GM12878 (cell line): ENCODE data around the gene FAM89B. TPM values are rescaled to one million over a fixed set of nuclear protein-coding genes. Genes with fewer than 3 reads are reported as not detected.
A peak's percentile ranks its signal among the peaks of the same experiment; 100 is the strongest.

Experiments
- ATAC-seq: fragments of 200-7000 bp; cut with Tn5 transposase; 3 replicates; pipeline ENCODE4 v1.9.1; 2020; ENCODE audit warnings: mild to moderate bottlenecking, moderate library complexity
- BruUV-seq: library from RNA; stranded (reverse); fragments of 400-500 nt; replicated peaks from 2 replicates; lab custom pipeline; 2021; lab: Mats Ljungman, UMichigan
- CTCF ChIA-PET: fragments of 300-600 bp; sonication (Branson Sonifier 250); formaldehyde crosslinking; extraction: SDS; loops from one replicate; lab custom pipeline; 2021; ENCODE audit warnings: inconsistent platforms; lab: Yijun Ruan, JAX
- POLR2A ChIA-PET: fragments of 350-600 bp; formaldehyde crosslinking; extraction: SDS; loops from one replicate; lab custom pipeline; 2021; ENCODE audit warnings: inconsistent platforms; lab: Charles Lee
- RAD21 ChIA-PET: fragments of 300-600 bp; sonication (Branson Sonifier 250); formaldehyde crosslinking; loops from one replicate; lab custom pipeline; 2023; ENCODE audit warnings: antibody characterized with exemption; ENCODE audit not compliant: unreplicated experiment; lab: Charles Lee
- SMC1A ChIA-PET: fragments of 300-600 bp; sonication (Branson Sonifier 250); formaldehyde crosslinking; loops from one replicate; lab custom pipeline; 2023; ENCODE audit not compliant: unreplicated experiment, uncharacterized antibody; lab: Charles Lee
- DNase-seq: peaks from one replicate; pipeline ENCODE4 v3.0.0-alpha.2; 2011; ENCODE audit warnings: low read depth, low spot score
- FAIRE-seq: peaks from 3 replicates; lab custom pipeline; 2011; peaks lifted over from hg19 to GRCh38; lab: Jason Lieb, UNC
- H2AFZ ChIP-seq: 2 replicates; pipeline ENCODE4 v1.6.0; 2011; ENCODE audit warnings: low read depth, low read length, control low read depth; ENCODE audit not compliant: control insufficient read depth
- H3K27ac ChIP-seq: 2 replicates; pipeline ENCODE4 v1.5.1; 2011; ENCODE audit warnings: control low read depth; ENCODE audit not compliant: control insufficient read depth, insufficient read depth
- H3K27me3 ChIP-seq, 2 experiments: replicated peaks in 1 of 2; 2 replicates each; pipeline versions ENCODE4 v1.6.0 to v1.6.1; 2011; ENCODE audit warnings: low read length in 1 of 2; ENCODE audit not compliant: control insufficient read depth in 2 of 2, insufficient read depth in 2 of 2
- H3K36me3 ChIP-seq, 2 experiments: 2 replicates each; pipeline ENCODE4 v1.5.1; 2011; ENCODE audit warnings: low read length in 1 of 2; ENCODE audit not compliant: control insufficient read depth in 2 of 2, insufficient read depth in 2 of 2
- H3K4me1 ChIP-seq: 2 replicates; pipeline ENCODE4 v1.6.1; 2011; ENCODE audit warnings: mild to moderate bottlenecking, low read length, moderate library complexity, mixed read lengths; ENCODE audit not compliant: control insufficient read depth, insufficient read depth
- H3K4me2 ChIP-seq: 2 replicates; pipeline ENCODE4 v1.6.0; 2011; ENCODE audit warnings: control low read depth; ENCODE audit not compliant: control insufficient read depth, insufficient read depth
- H3K4me3 ChIP-seq: fragments of 200-600 bp; sonication (generic); 2 replicates; pipeline ENCODE4 v1.5.1; 2016
- H3K79me2 ChIP-seq: 2 replicates; pipeline ENCODE4 v1.6.0; 2011; ENCODE audit warnings: low read length; ENCODE audit not compliant: control insufficient read depth, insufficient read depth
- H3K9ac ChIP-seq: 2 replicates; pipeline ENCODE4 v1.8.0; 2011; ENCODE audit warnings: low read length, control low read depth, mixed read lengths; ENCODE audit not compliant: control insufficient read depth, insufficient read depth
- H3K9me3 ChIP-seq: replicated peaks from 3 replicates; pipeline ENCODE4 v1.5.1; 2011; ENCODE audit warnings: mild to moderate bottlenecking, low read length; ENCODE audit not compliant: control insufficient read depth, insufficient read depth
- H4K20me1 ChIP-seq: 2 replicates; pipeline ENCODE4 v1.6.0; 2011; ENCODE audit not compliant: control insufficient read depth, insufficient read depth
- ATF7 ChIP-seq: fragments of 450-650 bp; IDR thresholded peaks from 2 replicates; pipeline ENCODE4 v1.6.1; 2016; ENCODE audit warnings: low read depth, mild to moderate bottlenecking
- BRCA1 ChIP-seq: IDR thresholded peaks from 2 replicates; pipeline ENCODE4 v1.6.1; 2011; ENCODE audit warnings: low read depth, low read length, improper control_type of control experiment
- CHD2 ChIP-seq: IDR thresholded peaks from 2 replicates; pipeline ENCODE4 v1.6.1; 2011; ENCODE audit warnings: low read depth, low read length, improper control_type of control experiment, borderline replicate concordance
- ESRRA ChIP-seq: IDR thresholded peaks from 2 replicates; pipeline ENCODE4 v1.6.1; 2012; ENCODE audit warnings: mild to moderate bottlenecking, low read length, improper control_type of control experiment
- FOS ChIP-seq: IDR thresholded peaks from 3 replicates; pipeline ENCODE4 v1.6.1; 2011; ENCODE audit warnings: borderline replicate concordance; ENCODE audit not compliant: insufficient read length; ENCODE audit errors: extremely low read depth
- FOXM1 ChIP-seq: IDR thresholded peaks from 2 replicates; pipeline ENCODE4 v1.6.1; 2012; ENCODE audit warnings: low read depth, mild to moderate bottlenecking, inconsistent platforms, low read length, moderate library complexity
- HDGF ChIP-seq: fragments of 450-650 bp; IDR thresholded peaks from 2 replicates; pipeline ENCODE4 v1.6.1; 2016; ENCODE audit warnings: antibody characterized with exemption
- JUNB ChIP-seq: IDR thresholded peaks from 2 replicates; pipeline ENCODE4 v1.6.1; 2016; ENCODE audit warnings: antibody characterized with exemption, mild to moderate bottlenecking
- MYC ChIP-seq: IDR thresholded peaks from 2 replicates; pipeline ENCODE4 v1.6.1; 2011; ENCODE audit warnings: mild to moderate bottlenecking, low read length, moderate library complexity, inconsistent platforms; ENCODE audit not compliant: insufficient read depth, insufficient replicate concordance, insufficient read length, severe bottlenecking
- PML ChIP-seq: IDR thresholded peaks from 2 replicates; pipeline ENCODE4 v1.6.1; 2012; ENCODE audit warnings: low read length, inconsistent platforms
- RELA ChIP-seq: fragments of 450-650 bp; IDR thresholded peaks from 2 replicates; pipeline ENCODE4 v1.8.0; 2014; ENCODE audit warnings: borderline replicate concordance; ENCODE audit not compliant: partially characterized antibody
- SMAD1 ChIP-seq: fragments of 450-650 bp; IDR thresholded peaks from 2 replicates; pipeline ENCODE4 v1.6.1; 2018; ENCODE audit warnings: mild to moderate bottlenecking, low read depth; ENCODE audit not compliant: partially characterized antibody
- SMAD5 ChIP-seq: IDR thresholded peaks from 2 replicates; pipeline ENCODE4 v1.6.1; 2016; ENCODE audit warnings: antibody characterized with exemption, low read depth
- SPI1 ChIP-seq: IDR thresholded peaks from 2 replicates; pipeline ENCODE4 v1.6.1; 2011; ENCODE audit warnings: low read depth, mild to moderate bottlenecking, low read length, moderate library complexity, borderline replicate concordance; ENCODE audit not compliant: insufficient read depth
- SREBF1 ChIP-seq: IDR thresholded peaks from 2 replicates; pipeline ENCODE4 v1.6.1; 2012; ENCODE audit warnings: mild to moderate bottlenecking, low read length
- SRF ChIP-seq, 2 experiments: IDR thresholded peaks; 2 replicates each; pipeline ENCODE4 v1.6.1; 2011; ENCODE audit warnings: low read depth in 2 of 2, low read length in 2 of 2, mild to moderate bottlenecking in 1 of 2, moderate library complexity in 1 of 2
- STAT1 ChIP-seq: fragments of 450-650 bp; conservative IDR thresholded peaks from 2 replicates; pipeline ENCODE4 v1.6.1; 2014; ENCODE audit warnings: antibody characterized with exemption, mild to moderate bottlenecking
- TBL1XR1 ChIP-seq: IDR thresholded peaks from 2 replicates; pipeline ENCODE4 v1.6.1; 2012; ENCODE audit warnings: low read depth, low read length, improper control_type of control experiment
- TCF7 ChIP-seq: IDR thresholded peaks from 2 replicates; pipeline ENCODE4 v1.6.1; 2014; ENCODE audit warnings: antibody characterized with exemption, borderline replicate concordance
- WRNIP1 ChIP-seq: IDR thresholded peaks from 2 replicates; pipeline ENCODE4 v1.6.1; 2011; ENCODE audit warnings: low read depth, low read length, improper control_type of control experiment, borderline replicate concordance
- ZNF384 ChIP-seq: IDR thresholded peaks from 2 replicates; pipeline ENCODE4 v1.6.1; 2012; ENCODE audit warnings: low read depth, mild to moderate bottlenecking, low read length, improper control_type of control experiment, borderline replicate concordance
- ZSCAN29 ChIP-seq: fragments of 450-650 bp; IDR thresholded peaks from 2 replicates; pipeline ENCODE4 v1.6.1; 2017; ENCODE audit warnings: mild to moderate bottlenecking, moderate library complexity
- WGBS: methylation state at CpG from one replicate; pipeline ENCODE4 v1.1.6; 2016; ENCODE audit warnings: low lambda C conversion rate; ENCODE audit not compliant: insufficient replicate concordance, insufficient coverage; ENCODE audit errors: missing lambda C conversion rate; 5-methylcytosine and 5-hydroxymethylcytosine counted together
- in situ Hi-C: fragments of 300-500 bp; cut with MboI; formaldehyde crosslinking; loops from 9 replicates; pipeline ENCODE4 v1.14.3; 2018; ENCODE audit warnings: mixed read lengths
- intact Hi-C: fragments of 100-400 bp; cut with micrococcal nuclease; formaldehyde crosslinking; loops from one replicate; pipeline ENCODE4 v1.14.2; 2022; ENCODE audit not compliant: unreplicated experiment
- polyA plus RNA-seq, 11 experiments: library from polyadenylated mRNA; depleted of rRNA in 4 of 11; unstranded in 6 of 11; stranded (reverse) in 5 of 11; fragments of >200 nt; fragmentation: Nextera tagmentation in 4 of 11; fragmentation: Illumina TruSeq in 1 of 11; extraction: Ambion mirVana in 4 of 11; extraction: Trizol in 1 of 11; gene quantifications; 1 replicate in 1 of 11; 2 replicates in 10 of 11; pipeline versions ENCODE4 v1.2.1 to v1.2.3, GENCODE V29; 2011 to 2016; ENCODE audit warnings: inconsistent platforms in 2 of 11, missing spikeins in 2 of 11, low read depth in 1 of 11
- total RNA-seq, 4 experiments: library from RNA; depleted of rRNA in 3 of 4; stranded (reverse); fragments of >200 nt in 3 of 4; fragmentation: Illumina TruSeq in 1 of 4; extraction: Trizol in 1 of 4; gene quantifications; 2 replicates each; pipeline versions ENCODE4 v1.2.1 to v1.2.3, GENCODE V29; 2013 to 2021
- TF ChIP-seq, protein P1 (sequence below): IDR thresholded peaks from 2 replicates; pipeline ENCODE4 v1.6.1; 2011; ENCODE audit warnings: borderline replicate concordance, low read depth, mild to moderate bottlenecking, moderate library complexity, low read length; ENCODE audit not compliant: insufficient read depth, poor library complexity, severe bottlenecking
- TF ChIP-seq, protein P2 (sequence below): IDR thresholded peaks from 2 replicates; pipeline ENCODE4 v1.6.1; 2012; ENCODE audit warnings: low read depth, low read length, improper control_type of control experiment

The FAM89B gene
- total and polyA plus RNA-seq, 10 of the 15 experiments (the other 5 are each of a cell fraction or from before 2014, with no cell fraction given), result 0.34 to 36.7 (median 9.8) TPM

DNA sequence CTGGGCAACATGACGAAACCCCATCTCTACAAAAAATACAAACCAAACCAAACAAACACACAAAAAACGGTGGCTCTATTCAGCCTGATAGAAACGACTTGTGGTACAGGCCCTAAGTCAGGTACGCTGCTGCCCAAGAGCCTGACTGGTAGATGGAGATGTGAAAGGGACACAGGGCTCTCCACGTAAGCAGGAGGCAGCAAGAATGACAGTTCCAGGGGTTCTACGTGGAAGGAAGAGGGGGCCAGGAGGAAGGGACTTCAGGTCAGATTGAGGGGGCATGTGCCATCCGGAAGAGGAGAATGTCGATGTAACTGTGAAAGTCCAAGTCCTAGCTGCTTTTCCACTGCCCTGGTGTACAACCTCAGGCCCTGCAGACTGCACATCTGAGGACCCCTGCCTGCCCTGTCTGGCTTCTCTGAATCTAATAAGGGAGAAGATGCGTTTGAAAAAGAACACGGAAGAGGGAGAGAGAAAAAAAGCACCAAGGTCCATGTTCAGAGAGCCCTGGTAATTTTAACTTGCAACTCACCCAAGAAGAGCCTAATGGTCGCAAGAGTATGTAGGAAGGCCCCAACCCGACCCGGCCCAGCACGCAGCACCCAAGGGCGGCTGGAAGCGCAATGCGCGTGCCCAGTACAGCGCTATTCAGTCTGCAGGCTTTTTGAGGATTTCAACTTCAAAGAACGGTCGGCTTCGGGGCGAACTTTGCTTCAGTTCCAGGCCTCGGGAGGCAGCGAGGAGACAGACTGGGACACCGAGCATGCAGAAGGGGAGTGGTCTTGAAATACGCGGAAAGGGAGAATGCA, 3.0 kb upstream of the FAM89B start:
- ChIA-PET POLR2A (interaction anchor here (0.6 to 4.7 kb wide), 9 partner anchors 20 to 84 kb away, joined by 3 to 66 read pairs (median 4); partner anchors contain the start of genes PCNX3 and SCYL1), RAD21 (interaction anchor here (1.0 to 6.1 kb wide), 11 partner anchors 10 to 153 kb away, joined by 3 to 58 read pairs (median 4); partner anchors contain the start of genes MAP3K11, PCNX3 and SIPA1), CTCF (interaction anchor here (1.0 to 5.5 kb wide), 10 partner anchors 8 to 207 kb away, joined by 4 to 89 read pairs (median 5); no protein-coding TSS in a partner anchor), SMC1A (interaction anchor here (1.0 to 4.8 kb wide), 3 partner anchors 17 to 28 kb away, joined by 3 to 48 read pairs (median 37); no protein-coding TSS in a partner anchor)
- Histone ChIP-seq H3K4me3 (peak overlapping the region; percentile 84), H3K4me2 (peak overlapping the region; percentile 93), H3K79me2 (peaks cover 46% of the 10 kb centered on the region), H3K4me1 (peaks cover 33% of the 10 kb centered on the region), H3K36me3 (no peaks in the 10 kb centered on the region; a peak in 1 of 4 replicates), H4K20me1 (no peaks in the 10 kb centered on the region), H3K27ac (peak overlapping the region; percentile 76), H3K9ac (peak overlapping the region; percentile 87), H3K9me3 (no peaks in the 10 kb centered on the region), H3K27me3 (no peaks in the 10 kb centered on the region), H2AFZ (peak overlapping the region; percentile 90)
- DNase-seq (no peak), ATAC-seq (peak; percentile 40), FAIRE-seq (no peak)
- TSS peak; percentile 86 for BruUV-seq
- intact Hi-C loops, result no loop called here
- in situ Hi-C loops, result no loop called here
- WGBS, result 2% methylated on average over 28 of the region's 28 CpGs
- no peak for TF ChIP-seq SRF (IDR thresholded peaks at IDR 0.05; ENCODE audit: low read depth in 2 of 2, low read length in 2 of 2)
- TF ChIP-seq BRCA1, result no peak
- no peak for TF ChIP-seq ZSCAN29
- TF ChIP-seq SMAD1, result peak; percentile 66
- no peak for TF ChIP-seq JUNB
- no peak for TF ChIP-seq TBL1XR1
- peak; percentile 54; the same call in 1 of the 2 replicates for TF ChIP-seq HDGF
- TF ChIP-seq SPI1, result no peak
- TF ChIP-seq WRNIP1, result no peak
- TF ChIP-seq ZNF384, result no peak
- peak; percentile 0 for TF ChIP-seq MYC
- TF ChIP-seq, protein P1, sequence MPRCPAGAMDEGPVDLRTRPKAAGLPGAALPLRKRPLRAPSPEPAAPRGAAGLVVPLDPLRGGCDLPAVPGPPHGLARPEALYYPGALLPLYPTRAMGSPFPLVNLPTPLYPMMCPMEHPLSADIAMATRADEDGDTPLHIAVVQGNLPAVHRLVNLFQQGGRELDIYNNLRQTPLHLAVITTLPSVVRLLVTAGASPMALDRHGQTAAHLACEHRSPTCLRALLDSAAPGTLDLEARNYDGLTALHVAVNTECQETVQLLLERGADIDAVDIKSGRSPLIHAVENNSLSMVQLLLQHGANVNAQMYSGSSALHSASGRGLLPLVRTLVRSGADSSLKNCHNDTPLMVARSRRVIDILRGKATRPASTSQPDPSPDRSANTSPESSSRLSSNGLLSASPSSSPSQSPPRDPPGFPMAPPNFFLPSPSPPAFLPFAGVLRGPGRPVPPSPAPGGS, result no peak
- no peak for TF ChIP-seq SREBF1
- peak; percentile 73; the same call in 1 of the 2 replicates for TF ChIP-seq SMAD5
- TF ChIP-seq STAT1, result no peak
- no peak for TF ChIP-seq FOXM1
- TF ChIP-seq FOS, result no peak
- no peak for TF ChIP-seq CHD2
- TF ChIP-seq TCF7, result no peak
- TF ChIP-seq, protein P2, sequence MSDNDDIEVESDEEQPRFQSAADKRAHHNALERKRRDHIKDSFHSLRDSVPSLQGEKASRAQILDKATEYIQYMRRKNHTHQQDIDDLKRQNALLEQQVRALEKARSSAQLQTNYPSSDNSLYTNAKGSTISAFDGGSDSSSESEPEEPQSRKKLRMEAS, result no peak; the same call in none of the 2 replicates
- TF ChIP-seq ATF7, result no peak
- no peak for TF ChIP-seq ESRRA
- TF ChIP-seq RELA, result no peak
- TF ChIP-seq PML, result no peak
